GM12873 (cell line): ENCODE measurements around the gene KPTN.

Source experiments
- CTCF ChIP-seq: IDR thresholded peaks from 2 replicates; pipeline ENCODE4 v1.5.1; 2012; ENCODE audit warnings: low read depth, mild to moderate bottlenecking, moderate library complexity, low read length, control low read depth; ENCODE audit not compliant: insufficient read depth; ENCODE audit errors: missing control alignments

KPTN gene

DNA sequence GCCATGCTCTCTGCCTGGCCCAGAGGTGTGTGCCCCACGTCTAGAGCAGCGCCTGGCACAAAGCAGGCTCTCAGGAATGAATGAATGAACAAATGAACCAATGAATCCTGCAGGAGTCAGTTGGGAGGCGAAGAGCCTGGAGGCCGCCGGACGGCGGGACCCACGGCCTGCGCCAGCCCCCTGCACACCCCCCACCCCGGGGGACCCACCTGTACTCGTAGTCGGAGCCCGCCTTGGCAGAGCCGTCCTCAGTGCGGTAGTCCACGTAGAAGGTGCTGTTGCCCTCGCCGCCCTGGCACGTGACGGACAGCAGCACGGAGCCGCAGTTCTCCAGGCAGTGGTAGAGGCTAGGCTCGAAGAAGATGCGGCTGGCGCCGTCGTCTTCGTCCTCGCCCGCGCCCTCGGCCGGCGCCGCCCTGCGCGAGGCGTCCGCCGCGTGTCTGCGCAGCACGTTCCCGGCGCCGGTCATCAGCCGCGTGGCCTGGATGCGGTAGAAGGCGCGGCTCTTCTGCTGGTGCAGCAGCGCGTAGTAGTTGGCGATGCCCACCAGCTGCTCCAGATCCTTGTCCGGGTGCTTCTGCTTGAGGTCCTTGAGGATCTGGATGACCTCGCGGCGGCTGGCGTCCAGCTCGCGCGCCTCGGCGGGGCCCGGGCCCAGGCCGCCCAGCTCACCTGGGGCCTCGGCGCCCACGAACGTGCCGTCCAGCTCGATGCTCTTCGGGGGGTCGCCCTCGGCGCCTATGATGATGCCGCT lies 27.1 kb downstream of the KPTN start:
- TF ChIP-seq CTCF = no peak

- TF ChIP-seq CTCF = no peak
These were observed 33.5 kb downstream of the KPTN start for GRCh38 chr19:47450478-47450877.

GRCh38 chr19:47448360-47448727 lies 35.7 kb downstream of the KPTN start:
- no peak for TF ChIP-seq CTCF

DNA sequence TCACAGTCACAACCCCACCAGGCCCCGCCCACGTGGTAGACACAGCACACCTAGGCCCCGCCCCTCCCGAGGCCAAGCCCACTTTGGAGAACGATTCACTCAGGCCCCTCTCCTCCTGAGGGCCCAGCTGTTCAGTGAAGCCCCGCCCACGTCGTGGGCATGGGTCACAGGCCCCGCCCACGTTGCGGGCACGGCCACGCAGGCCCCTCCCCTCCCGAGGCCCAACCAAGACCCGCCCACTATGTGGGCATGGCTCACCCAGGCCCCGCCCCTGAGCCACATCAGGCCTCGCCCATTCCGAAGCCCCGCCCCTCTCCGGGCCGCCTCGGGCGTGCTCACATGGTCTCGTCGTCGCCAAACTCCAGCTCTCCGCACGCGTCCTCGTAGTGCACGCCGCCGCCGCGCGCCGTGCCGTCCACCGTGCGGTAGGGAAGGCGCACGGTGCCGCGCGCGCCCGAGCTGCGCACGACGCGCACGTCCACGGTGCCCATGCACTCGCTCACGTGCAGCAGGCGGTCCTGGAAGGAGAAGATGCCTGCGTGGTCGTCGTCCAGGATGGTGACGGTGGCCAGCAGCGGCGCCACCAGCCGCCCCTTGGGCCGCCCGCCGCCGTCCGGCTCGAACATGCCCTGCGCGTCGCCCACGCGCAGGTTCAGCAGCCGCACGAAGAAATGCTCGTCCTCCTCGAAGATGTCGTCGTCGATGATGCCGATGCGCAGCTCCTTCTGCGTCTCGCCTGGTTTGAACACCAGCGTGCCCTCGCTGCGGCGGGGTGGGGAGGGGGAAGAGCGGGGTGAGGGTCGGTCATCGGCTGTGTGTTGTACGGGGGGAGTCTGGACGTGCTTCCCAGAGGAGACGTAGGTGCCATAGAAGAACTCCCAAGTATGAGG lies 36.3 kb downstream of the KPTN start:
- no peak for TF ChIP-seq CTCF

DNA sequence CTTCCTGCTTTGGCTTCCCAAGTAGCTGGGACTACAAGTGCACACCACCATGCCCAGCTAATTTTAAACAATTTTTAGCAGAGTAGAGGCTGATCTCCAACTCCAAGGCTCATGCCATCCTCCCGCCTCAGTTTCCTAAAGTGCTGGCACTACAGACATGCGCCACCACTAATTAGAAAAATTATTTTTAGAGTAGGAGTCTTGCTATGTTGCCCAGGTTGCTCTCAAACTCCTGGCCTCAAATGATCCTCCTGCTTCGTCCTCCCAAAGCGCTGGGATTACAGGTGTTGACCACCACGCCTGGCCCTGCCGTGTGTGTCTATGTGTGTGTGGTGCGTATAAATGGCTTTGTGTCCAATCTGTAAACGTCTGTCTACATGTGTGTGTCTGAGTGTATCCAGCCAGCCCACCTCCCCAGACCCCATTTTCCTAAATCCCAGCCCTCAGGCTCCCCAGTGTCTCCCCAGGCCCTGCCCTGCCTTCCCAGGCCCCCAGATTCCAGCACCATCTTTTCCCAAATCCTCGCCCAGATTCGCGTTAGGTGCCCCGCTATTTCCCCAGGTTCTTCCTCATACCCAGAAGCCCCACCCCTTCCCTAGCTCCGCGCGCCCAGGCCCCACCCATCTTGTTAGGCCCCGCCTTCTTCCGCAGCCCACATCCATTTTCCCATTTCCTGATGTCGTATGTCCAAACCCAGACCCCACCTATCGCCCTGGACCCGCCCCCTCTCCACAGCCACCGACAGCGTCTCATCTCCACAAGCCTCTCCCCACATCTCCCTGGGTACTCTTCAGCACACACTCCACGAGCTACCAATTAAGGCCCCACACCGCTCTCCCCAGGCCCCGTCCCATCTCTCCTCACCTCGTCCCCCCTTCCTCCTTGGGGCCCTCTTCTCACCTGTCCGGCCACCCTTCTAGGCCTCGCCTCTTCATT lies 37.2 kb downstream of the KPTN start:
- TF ChIP-seq CTCF = no peak

DNA sequence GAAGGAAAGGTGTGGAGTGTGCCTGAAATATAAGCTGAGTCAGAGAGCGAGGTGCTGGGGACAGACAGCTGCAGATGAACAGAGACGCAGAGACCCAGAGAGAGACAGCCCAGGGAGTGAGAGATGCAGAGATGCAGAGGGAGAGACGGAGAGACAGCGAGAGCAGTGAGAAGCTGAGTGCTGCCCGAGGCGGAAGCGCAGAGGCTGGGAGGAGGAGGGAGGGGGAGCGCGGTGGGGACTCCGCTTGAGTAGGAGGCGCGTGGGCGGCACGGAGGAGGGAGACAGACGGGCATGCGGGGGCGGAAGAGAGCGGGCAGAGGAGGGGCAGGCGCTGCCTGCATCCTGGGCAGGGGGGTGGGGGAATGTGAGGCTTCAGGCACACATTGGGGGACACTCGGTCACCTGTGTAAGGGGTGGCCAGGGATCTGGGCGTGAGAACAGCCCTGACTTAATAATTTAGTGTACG lies 38.0 kb downstream of the KPTN start:
- TF ChIP-seq CTCF = no peak
